Type B pancreatic cell (in vitro differentiated cells): ENCODE data around the gene AVL9. TPM values are rescaled to one million over a fixed set of nuclear protein-coding genes. Genes with fewer than 3 reads are reported as not detected.
"Not testable (repeated sequence)": the region's sequence is repeated elsewhere in the genome, so short reads cannot be mapped to it uniquely, and the experiment has no call there.

Experiments used
- DNase-seq: peaks from one replicate; pipeline ENCODE4 v3.0.0; 2021; ENCODE audit warnings: mixed read lengths; ENCODE audit not compliant: unreplicated experiment; ENCODE audit errors: extremely low spot score
- H3K27ac Mint-ChIP-seq: 2 replicates; pipeline ENCODE4 v1.8.0; 2021; ENCODE audit warnings: mild to moderate bottlenecking, mixed read lengths
- H3K27me3 Mint-ChIP-seq: 2 replicates; pipeline ENCODE4 v1.8.0; 2021; ENCODE audit warnings: mixed read lengths
- H3K36me3 Mint-ChIP-seq: 2 replicates; pipeline ENCODE4 v1.8.0; 2021; ENCODE audit warnings: mixed read lengths
- H3K4me1 Mint-ChIP-seq: one replicate; pipeline ENCODE4 v1.8.0; 2021; ENCODE audit warnings: mixed read lengths; ENCODE audit not compliant: unreplicated experiment
- H3K4me3 Mint-ChIP-seq: 2 replicates; pipeline ENCODE4 v1.8.0; 2021; ENCODE audit warnings: mild to moderate bottlenecking, mixed read lengths
- H3K9me3 Mint-ChIP-seq: 2 replicates; pipeline ENCODE4 v1.8.0; 2021; ENCODE audit warnings: mixed read lengths
- total RNA-seq: library from RNA; stranded (reverse); gene quantifications from 2 replicates; pipeline ENCODE4 v1.2.1, GENCODE V29; 2021; ENCODE audit warnings: low replicate concordance

The AVL9 gene
- total RNA-seq, 1 donor from 2014 or later: 35.2 TPM

DNA sequence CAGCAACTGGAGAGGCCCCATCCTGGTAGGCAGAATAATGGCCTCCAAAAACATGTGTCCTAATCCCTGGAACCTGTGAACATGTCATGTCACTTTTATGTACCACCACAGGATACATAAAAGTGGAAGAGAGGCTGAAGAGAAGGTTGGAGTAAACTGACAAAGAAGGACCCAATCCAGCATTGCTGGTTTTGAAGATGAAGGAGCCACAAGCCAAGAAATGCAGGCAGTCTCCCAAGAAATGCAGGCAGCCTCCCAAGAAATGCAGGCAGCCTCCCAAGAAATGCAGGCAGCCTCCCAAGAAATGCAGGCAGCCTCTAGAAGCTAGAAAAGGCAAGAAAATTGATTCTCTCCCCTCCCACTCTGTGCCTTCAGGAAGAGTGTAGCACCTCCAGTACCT is 142.3 kb downstream of the AVL9 start:
- H3K4me3 Mint-ChIP-seq, H3K9me3 Mint-ChIP-seq, H3K36me3 Mint-ChIP-seq, DNase-seq, H3K27ac Mint-ChIP-seq, H3K27me3 Mint-ChIP-seq, H3K4me1 Mint-ChIP-seq: not testable (repeated sequence)

Other genes with a start within 250 kb of the AVL9 start
- gene LSM5, start 5.1 kb upstream of the AVL9 start, total RNA-seq: 46.9 and 67.5 TPM in 2 replicates